OCI-LY7 (cell line): ENCODE measurements around the gene HDAC4. TPM values are rescaled to one million over a fixed set of nuclear protein-coding genes. Genes with fewer than 3 reads are reported as not detected.

Experiments used
- BruUV-seq: library from RNA; stranded (reverse); fragments of 400-500 nt; replicated peaks from 2 replicates; lab custom pipeline; 2021; lab: Mats Ljungman, UMichigan
- CTCF ChIA-PET: fragments of 300-600 bp; sonication (Branson Sonifier 250); formaldehyde crosslinking; loops from one replicate; lab custom pipeline; 2022; ENCODE audit warnings: antibody characterized with exemption; ENCODE audit not compliant: unreplicated experiment; lab: Charles Lee
- POLR2A ChIA-PET: fragments of 300-600 bp; sonication (Branson Sonifier 250); formaldehyde crosslinking; loops from one replicate; lab custom pipeline; 2022; ENCODE audit warnings: antibody characterized with exemption; lab: Charles Lee
- DNase-seq: peaks from one replicate; pipeline ENCODE4 v3.0.0-alpha.2; 2015; ENCODE audit warnings: low spot score
- H2AFZ ChIP-seq: fragments of 200-600 bp; sonication (generic), shearing (Covaris generic); 2 replicates; pipeline ENCODE4 v1.6.1; 2014; ENCODE audit warnings: mild to moderate bottlenecking, antibody characterized with exemption, low read length, moderate library complexity
- H3K27ac ChIP-seq: fragments of 200-600 bp; sonication (generic); 2 replicates; pipeline ENCODE4 v1.5.1; 2014; ENCODE audit warnings: mixed run types, low read depth, mild to moderate bottlenecking, moderate library complexity, low read length, inconsistent platforms; ENCODE audit not compliant: poor library complexity, severe bottlenecking
- H3K36me3 ChIP-seq: fragments of 200-600 bp; sonication (generic); 2 replicates; pipeline ENCODE4 v1.6.1; 2014; ENCODE audit warnings: mild to moderate bottlenecking, antibody characterized with exemption, low read length, moderate library complexity, mixed read lengths; ENCODE audit not compliant: insufficient read depth
- H3K4me1 ChIP-seq: fragments of 200-600 bp; sonication (generic); 2 replicates; pipeline ENCODE4 v1.5.1; 2014; ENCODE audit warnings: mild to moderate bottlenecking, low read length; ENCODE audit not compliant: insufficient read depth, poor library complexity, severe bottlenecking
- H3K4me2 ChIP-seq: fragments of 200-600 bp; sonication (generic); 2 replicates; pipeline ENCODE4 v1.6.1; 2014; ENCODE audit warnings: mild to moderate bottlenecking, low read length
- H3K4me3 ChIP-seq: fragments of 200-600 bp; sonication (generic); 2 replicates; pipeline ENCODE4 v1.5.1; 2014; ENCODE audit warnings: mild to moderate bottlenecking, low read depth, low read length; ENCODE audit not compliant: poor library complexity, severe bottlenecking
- H3K79me2 ChIP-seq: fragments of 200-600 bp; sonication (generic); 2 replicates; pipeline ENCODE4 v1.6.1; 2016; ENCODE audit warnings: low read depth, mild to moderate bottlenecking, low read length, moderate library complexity, mixed read lengths; ENCODE audit not compliant: insufficient read depth
- H3K9me2 ChIP-seq: fragments of 200-600 bp; sonication (generic); 2 replicates; pipeline ENCODE4 v1.6.1; 2016; ENCODE audit warnings: mild to moderate bottlenecking, low read length, mixed read lengths; ENCODE audit not compliant: insufficient read depth
- H3K9me3 ChIP-seq: fragments of 200-600 bp; sonication (generic); 2 replicates; pipeline ENCODE4 v1.6.1; 2014; ENCODE audit warnings: mild to moderate bottlenecking, mixed run types, low read length, mixed read lengths
- H4K20me1 ChIP-seq: fragments of 200-600 bp; sonication (generic); 2 replicates; pipeline ENCODE4 v1.6.1; 2014; ENCODE audit warnings: mild to moderate bottlenecking, antibody characterized with exemption, low read length, moderate library complexity, mixed read lengths; ENCODE audit not compliant: insufficient read depth
- EZH2phosphoT487 ChIP-seq: fragments of 200-600 bp; sonication (generic); IDR thresholded peaks from 2 replicates; pipeline ENCODE4 v1.6.1; 2018; ENCODE audit warnings: low read depth, borderline replicate concordance, mild to moderate bottlenecking, mixed run types, antibody characterized with exemption, low read length, moderate library complexity, mixed read lengths
- intact Hi-C: fragments of 100-400 bp; cut with micrococcal nuclease; formaldehyde crosslinking; loops from one replicate; pipeline ENCODE4 v1.10.0; 2022; ENCODE audit not compliant: unreplicated experiment
- total RNA-seq, 2 experiments: library from RNA; depleted of rRNA in 1 of 2; stranded (reverse); fragments of >200 nt in 1 of 2; shearing (Covaris generic) in 1 of 2; gene quantifications; 2 replicates each; pipeline ENCODE4 v1.2.3, GENCODE V29; 2014 to 2022
- TF ChIP-seq, protein P1 (sequence below): fragments of 200-600 bp; sonication (generic); conservative IDR thresholded peaks from 2 replicates; pipeline ENCODE4 v1.5.1; 2014; ENCODE audit warnings: mild to moderate bottlenecking, antibody characterized with exemption, low read length, moderate library complexity, mixed read lengths

Gene HDAC4
- total RNA-seq, 2 experiments from 2014 or later, result 10.2 to 20.6 TPM

DNA sequence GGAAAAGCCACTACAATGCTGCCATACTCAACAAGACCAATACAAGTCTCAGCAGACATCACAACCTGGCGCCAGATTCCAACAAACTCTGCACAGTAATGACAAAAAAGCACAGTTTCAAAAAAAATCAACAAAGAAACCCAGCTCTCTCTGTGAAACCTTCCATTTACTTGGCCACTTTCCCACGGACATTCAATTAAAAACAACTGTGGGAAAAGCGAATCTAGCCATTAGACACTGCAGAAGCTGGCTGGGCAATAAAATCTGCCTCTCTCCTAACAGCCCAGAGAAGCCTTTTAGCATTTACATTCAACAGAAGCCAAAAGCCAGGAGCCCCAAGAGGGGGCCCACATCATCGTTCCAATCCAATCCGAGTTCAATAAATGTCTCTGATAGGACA, 128.9 kb downstream of the HDAC4 start:
- intact Hi-C loops, result no loop called here
- TF ChIP-seq EZH2phosphoT487, result no peak
- TF ChIP-seq, protein P1, sequence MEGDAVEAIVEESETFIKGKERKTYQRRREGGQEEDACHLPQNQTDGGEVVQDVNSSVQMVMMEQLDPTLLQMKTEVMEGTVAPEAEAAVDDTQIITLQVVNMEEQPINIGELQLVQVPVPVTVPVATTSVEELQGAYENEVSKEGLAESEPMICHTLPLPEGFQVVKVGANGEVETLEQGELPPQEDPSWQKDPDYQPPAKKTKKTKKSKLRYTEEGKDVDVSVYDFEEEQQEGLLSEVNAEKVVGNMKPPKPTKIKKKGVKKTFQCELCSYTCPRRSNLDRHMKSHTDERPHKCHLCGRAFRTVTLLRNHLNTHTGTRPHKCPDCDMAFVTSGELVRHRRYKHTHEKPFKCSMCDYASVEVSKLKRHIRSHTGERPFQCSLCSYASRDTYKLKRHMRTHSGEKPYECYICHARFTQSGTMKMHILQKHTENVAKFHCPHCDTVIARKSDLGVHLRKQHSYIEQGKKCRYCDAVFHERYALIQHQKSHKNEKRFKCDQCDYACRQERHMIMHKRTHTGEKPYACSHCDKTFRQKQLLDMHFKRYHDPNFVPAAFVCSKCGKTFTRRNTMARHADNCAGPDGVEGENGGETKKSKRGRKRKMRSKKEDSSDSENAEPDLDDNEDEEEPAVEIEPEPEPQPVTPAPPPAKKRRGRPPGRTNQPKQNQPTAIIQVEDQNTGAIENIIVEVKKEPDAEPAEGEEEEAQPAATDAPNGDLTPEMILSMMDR, result no peak
- DNase-seq, result no peak
- ChIA-PET CTCF (interaction anchor here (0.6 kb wide), 1 partner anchor 25 kb away, joined by 3 read pairs; no protein-coding TSS in a partner anchor), POLR2A (no interaction called here)
- no TSS peak for BruUV-seq
- Histone ChIP-seq H3K36me3 (no peaks in the 10 kb centered on the region), H3K9me2 (no peaks in the 10 kb centered on the region), H3K4me1 (peaks cover 14% of the 10 kb centered on the region), H4K20me1 (peaks cover 26% of the 10 kb centered on the region), H2AFZ (no peak overlapping the region), H3K27ac (no peak overlapping the region), H3K9me3 (no peaks in the 10 kb centered on the region), H3K79me2 (no peaks in the 10 kb centered on the region), H3K4me3 (no peak overlapping the region), H3K4me2 (no peak overlapping the region)

DNA sequence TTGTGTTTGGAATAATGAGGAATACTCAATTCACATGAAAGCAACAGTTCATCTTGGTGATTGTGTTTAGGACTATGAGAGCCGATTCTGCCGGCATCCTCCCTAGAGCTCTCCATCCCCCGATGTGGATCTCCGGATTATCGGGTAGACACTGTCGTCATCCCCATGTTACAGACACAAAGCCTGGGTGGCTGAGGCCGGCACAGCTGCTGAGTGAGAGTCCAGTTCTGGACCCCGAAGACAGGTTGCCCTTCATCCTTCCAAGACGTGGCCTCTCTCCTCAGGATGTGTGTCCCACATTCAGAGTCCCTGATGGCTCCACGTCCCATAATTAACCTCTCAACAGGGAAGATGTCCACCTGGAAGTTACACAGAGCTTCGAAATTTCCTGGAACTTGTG, 129.3 kb downstream of the HDAC4 start:
- Histone ChIP-seq H4K20me1 (peaks cover 26% of the 10 kb centered on the region), H3K79me2 (no peaks in the 10 kb centered on the region)

DNA sequence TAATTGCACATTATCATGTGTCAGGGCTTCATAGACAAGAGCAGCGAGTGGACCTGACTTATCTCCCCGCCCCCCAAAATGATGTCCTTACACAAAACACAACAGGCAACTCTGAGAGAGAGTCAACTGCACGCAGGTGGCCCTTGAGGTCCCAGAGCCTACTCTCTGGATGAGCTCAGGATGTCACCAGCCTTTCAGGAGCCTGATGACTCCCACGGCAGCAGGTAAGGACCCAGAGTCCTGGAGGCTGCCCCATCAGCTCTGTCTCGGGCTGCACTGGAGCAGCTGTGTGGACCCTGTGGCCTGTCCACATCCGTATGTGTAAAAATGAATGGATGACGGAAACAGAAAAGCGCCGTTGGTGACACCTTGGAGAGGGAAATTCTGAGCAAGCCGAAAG, 130.9 kb downstream of the HDAC4 start:
- Histone ChIP-seq H4K20me1 (peaks cover 26% of the 10 kb centered on the region), H3K9me2 (no peaks in the 10 kb centered on the region), H3K36me3 (no peaks in the 10 kb centered on the region), H3K27ac (no peak overlapping the region), H3K9me3 (no peaks in the 10 kb centered on the region), H3K4me1 (peaks cover 25% of the 10 kb centered on the region), H3K4me3 (no peak overlapping the region), H3K4me2 (no peak overlapping the region), H2AFZ (no peak overlapping the region), H3K79me2 (no peaks in the 10 kb centered on the region)
- TF ChIP-seq, protein P1, result no peak
- no peak for TF ChIP-seq EZH2phosphoT487
- POLR2A ChIA-PET, result no interaction called here
- CTCF ChIA-PET, result no interaction called here
- BruUV-seq, result no TSS peak
- DNase-seq, result no peak
- intact Hi-C loops, result no loop called here

More for the DNA sequence above, 129.3 kb downstream of the HDAC4 start:
- ChIA-PET CTCF (interaction anchor here (0.6 kb wide), 1 partner anchor 25 kb away, joined by 3 read pairs; no protein-coding TSS in a partner anchor), POLR2A (no interaction called here)
- H3K27ac ChIP-seq, result no peak overlapping the region
- no peak for TF ChIP-seq EZH2phosphoT487
- TF ChIP-seq, protein P1, result no peak
- no peak overlapping the region for H3K4me2 ChIP-seq
- intact Hi-C loops, result no loop called here
- H2AFZ ChIP-seq, result no peak overlapping the region
- H3K4me1 ChIP-seq, result peaks cover 18% of the 10 kb centered on the region
- no peak for DNase-seq
- H3K36me3 ChIP-seq, result no peaks in the 10 kb centered on the region
- no peaks in the 10 kb centered on the region for H3K9me3 ChIP-seq
- no peak overlapping the region for H3K4me3 ChIP-seq
- no peaks in the 10 kb centered on the region for H3K9me2 ChIP-seq
- no TSS peak for BruUV-seq
